Hepatocyte (in vitro differentiated cells): Measurements from ENCODE around the gene ZMYM2.

ENCODE experiments used
- EZH2 ChIP-seq: fragments of 200-600 bp; sonication (generic); IDR thresholded peaks from 2 replicates; pipeline ENCODE4 v1.6.1; 2016; ENCODE audit warnings: antibody characterized with exemption, mild to moderate bottlenecking, borderline replicate concordance
- EZH2phosphoT487 ChIP-seq: fragments of 200-600 bp; sonication (generic); IDR thresholded peaks from one replicate; pipeline ENCODE4 v1.6.1; 2018; ENCODE audit warnings: antibody characterized with exemption, mild to moderate bottlenecking, low read depth, moderate library complexity; ENCODE audit not compliant: unreplicated experiment, severe bottlenecking
- TF ChIP-seq, protein P1 (sequence below): fragments of 200-600 bp; sonication (generic); IDR thresholded peaks from 2 replicates; pipeline ENCODE4 v1.5.1; 2016; ENCODE audit warnings: antibody characterized with exemption, mild to moderate bottlenecking; ENCODE audit not compliant: poor library complexity

DNA sequence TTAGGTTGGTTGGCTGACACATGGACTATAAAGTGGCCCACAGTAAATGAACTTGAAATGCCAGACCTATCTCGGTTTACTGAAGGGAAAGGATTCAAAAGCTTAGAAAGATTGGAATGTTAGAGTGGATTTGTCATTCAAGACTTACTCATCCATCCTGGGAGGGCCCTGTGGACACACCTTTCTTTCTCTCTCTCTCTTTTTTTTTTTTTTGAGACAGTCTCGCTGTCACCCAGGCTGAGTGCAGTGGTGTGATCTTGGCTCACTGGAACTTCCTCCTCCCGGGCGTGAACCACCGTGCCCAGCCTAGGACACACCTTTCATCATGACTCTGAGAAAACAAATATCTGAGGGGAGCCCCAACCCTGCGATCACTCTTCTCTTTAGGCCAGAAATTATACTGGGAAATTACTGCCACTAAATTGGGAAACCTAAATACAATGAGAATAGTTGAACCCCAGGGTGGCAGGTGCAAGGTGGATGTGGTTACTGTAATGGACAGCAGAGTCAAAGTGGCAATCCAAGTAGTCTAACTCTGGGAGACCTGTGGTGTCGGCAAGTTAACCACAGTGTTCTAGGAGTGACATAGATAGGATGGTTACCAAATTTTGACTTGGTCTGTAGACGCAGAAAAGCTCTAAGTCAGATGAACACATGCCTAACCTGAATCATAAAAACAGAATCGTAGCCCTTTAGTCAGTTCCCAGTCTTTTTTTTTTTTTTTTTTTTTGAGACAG lies 48.0 kb upstream of the ZMYM2 start:
- TF ChIP-seq, protein P1, sequence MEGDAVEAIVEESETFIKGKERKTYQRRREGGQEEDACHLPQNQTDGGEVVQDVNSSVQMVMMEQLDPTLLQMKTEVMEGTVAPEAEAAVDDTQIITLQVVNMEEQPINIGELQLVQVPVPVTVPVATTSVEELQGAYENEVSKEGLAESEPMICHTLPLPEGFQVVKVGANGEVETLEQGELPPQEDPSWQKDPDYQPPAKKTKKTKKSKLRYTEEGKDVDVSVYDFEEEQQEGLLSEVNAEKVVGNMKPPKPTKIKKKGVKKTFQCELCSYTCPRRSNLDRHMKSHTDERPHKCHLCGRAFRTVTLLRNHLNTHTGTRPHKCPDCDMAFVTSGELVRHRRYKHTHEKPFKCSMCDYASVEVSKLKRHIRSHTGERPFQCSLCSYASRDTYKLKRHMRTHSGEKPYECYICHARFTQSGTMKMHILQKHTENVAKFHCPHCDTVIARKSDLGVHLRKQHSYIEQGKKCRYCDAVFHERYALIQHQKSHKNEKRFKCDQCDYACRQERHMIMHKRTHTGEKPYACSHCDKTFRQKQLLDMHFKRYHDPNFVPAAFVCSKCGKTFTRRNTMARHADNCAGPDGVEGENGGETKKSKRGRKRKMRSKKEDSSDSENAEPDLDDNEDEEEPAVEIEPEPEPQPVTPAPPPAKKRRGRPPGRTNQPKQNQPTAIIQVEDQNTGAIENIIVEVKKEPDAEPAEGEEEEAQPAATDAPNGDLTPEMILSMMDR = no peak
- TF ChIP-seq EZH2phosphoT487 (no peak), EZH2 (no peak)
